ENCODE measurements around the gene FTSJ1. TPM values are rescaled to one million over a fixed set of nuclear protein-coding genes. Genes with fewer than 3 reads are reported as not detected.

The FTSJ1 gene
- total and polyA plus RNA-seq, 9 donors, result 23.2 to 45.9 (median 31.7) TPM

DNA sequence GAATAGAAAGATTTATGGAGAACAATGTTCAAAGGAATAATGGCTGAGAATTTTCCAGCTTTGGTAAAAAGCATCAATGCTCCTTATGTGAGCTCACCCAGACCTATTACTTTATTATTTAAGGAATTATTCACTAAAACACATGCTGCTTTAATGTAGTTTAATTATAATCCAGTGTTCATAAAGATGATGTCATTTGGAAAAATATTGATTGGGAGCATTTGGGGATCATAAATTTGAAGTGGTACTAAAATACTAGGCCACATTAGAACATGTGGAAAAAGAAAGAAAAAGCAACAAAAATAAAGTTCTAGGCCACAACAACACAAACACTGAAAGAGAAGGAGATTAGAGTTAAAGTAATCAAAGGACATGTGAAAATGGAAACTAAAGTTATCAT is 25.9 kb upstream of the FTSJ1 start:
- H3K4me1 ChIP-seq (ENCODE audit: insufficient read depth), result no peaks in the 10 kb centered on the region
- H3K27me3 ChIP-seq, result no peaks in the 10 kb centered on the region
- H3K9me3 ChIP-seq, result no peaks in the 10 kb centered on the region
- no peak overlapping the region for H3K27ac ChIP-seq
- intact Hi-C loops (cut with DNase I), result no loop called here
- H3K4me3 ChIP-seq, result no peak overlapping the region
- DNase-seq, result no peak
- H3K36me3 ChIP-seq, result no peaks in the 10 kb centered on the region
- TF ChIP-seq, protein P1, sequence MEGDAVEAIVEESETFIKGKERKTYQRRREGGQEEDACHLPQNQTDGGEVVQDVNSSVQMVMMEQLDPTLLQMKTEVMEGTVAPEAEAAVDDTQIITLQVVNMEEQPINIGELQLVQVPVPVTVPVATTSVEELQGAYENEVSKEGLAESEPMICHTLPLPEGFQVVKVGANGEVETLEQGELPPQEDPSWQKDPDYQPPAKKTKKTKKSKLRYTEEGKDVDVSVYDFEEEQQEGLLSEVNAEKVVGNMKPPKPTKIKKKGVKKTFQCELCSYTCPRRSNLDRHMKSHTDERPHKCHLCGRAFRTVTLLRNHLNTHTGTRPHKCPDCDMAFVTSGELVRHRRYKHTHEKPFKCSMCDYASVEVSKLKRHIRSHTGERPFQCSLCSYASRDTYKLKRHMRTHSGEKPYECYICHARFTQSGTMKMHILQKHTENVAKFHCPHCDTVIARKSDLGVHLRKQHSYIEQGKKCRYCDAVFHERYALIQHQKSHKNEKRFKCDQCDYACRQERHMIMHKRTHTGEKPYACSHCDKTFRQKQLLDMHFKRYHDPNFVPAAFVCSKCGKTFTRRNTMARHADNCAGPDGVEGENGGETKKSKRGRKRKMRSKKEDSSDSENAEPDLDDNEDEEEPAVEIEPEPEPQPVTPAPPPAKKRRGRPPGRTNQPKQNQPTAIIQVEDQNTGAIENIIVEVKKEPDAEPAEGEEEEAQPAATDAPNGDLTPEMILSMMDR (IDR thresholded peaks at IDR 0.05), result no peak
- no peak for TF ChIP-seq EP300 (IDR thresholded peaks at IDR 0.05)
- TF ChIP-seq POLR2A (IDR thresholded peaks at IDR 0.05), result no peak

DNA sequence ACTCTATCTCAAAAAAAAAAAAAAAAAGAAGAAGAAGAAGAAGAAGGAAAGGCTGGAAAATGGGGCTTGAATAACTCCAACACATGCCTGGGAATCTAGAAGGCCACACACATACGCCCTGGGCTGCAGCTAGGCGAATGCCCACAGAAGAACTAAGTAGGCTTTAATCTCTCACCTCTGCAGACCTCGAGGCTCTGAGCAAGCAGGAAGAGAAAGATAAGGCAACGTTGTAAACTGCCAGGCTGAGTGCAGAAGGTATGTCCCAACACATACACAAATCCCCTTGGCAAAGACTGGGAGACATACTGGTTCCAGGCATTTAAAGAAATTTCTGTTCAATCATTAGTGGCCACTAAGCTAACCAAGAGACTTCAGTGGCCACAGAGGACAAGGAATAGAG is 24.3 kb upstream of the FTSJ1 start:
- H3K4me1 ChIP-seq (ENCODE audit: insufficient read depth), result no peaks in the 10 kb centered on the region
- intact Hi-C loops (cut with DNase I), result no loop called here
- H3K4me3 ChIP-seq, result no peak overlapping the region
- 44 to 56% (median 47%) methylated on average over 4 of the region's 4 CpGs for WGBS, 3 donors
- H3K27me3 ChIP-seq, result no peaks in the 10 kb centered on the region
- no peak for DNase-seq
- H3K36me3 ChIP-seq, result no peaks in the 10 kb centered on the region
- TF ChIP-seq POLR2A (IDR thresholded peaks at IDR 0.05) (no peak), EP300 (IDR thresholded peaks at IDR 0.05) (no peak)
- TF ChIP-seq, protein P1 (IDR thresholded peaks at IDR 0.05), result no peak
- no peak overlapping the region for H3K27ac ChIP-seq
- H3K9me3 ChIP-seq, result no peaks in the 10 kb centered on the region

DNA sequence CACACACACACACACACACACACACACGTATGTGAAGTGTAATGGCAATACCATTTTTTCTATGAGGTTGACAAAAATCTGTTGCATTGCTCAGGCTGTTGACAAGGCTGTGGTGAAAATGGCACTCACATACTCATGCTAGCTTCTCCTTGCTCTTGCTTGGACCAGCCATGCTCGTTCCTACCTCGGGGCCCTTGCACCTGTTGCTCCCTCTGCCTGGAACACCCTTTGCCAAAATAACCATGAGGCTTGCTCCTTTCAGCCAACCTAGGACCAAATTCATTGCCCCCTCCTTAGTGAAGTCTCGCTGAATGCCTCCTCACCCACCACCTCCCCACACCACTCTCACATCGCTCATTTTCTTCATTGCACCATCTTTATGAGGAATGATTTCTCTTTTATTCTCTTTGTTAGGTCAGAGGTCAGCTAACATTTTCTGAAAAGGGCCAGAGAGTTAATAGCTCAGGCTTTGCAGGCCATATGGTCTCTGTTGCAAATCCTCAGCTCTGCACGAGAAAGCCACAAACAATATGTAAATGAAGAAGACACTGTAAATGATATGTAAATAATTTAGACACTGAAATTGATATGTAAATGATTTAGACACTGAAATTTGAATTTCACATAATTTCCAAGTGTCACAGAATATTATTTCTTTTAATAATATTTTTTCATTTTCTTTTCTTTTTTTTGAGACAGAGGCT is 19.2 kb upstream of the FTSJ1 start:
- no peak for TF ChIP-seq EP300 (IDR thresholded peaks at IDR 0.05)
- TF ChIP-seq POLR2A (IDR thresholded peaks at IDR 0.05), result no peak
- TF ChIP-seq, protein P1 (IDR thresholded peaks at IDR 0.05), result no peak
- no peaks in the 10 kb centered on the region for H3K4me1 ChIP-seq (ENCODE audit: insufficient read depth)
- H3K9me3 ChIP-seq, result no peaks in the 10 kb centered on the region
- H3K27ac ChIP-seq, result no peak overlapping the region
- no peak overlapping the region for H3K4me3 ChIP-seq
- H3K27me3 ChIP-seq, result no peaks in the 10 kb centered on the region
- intact Hi-C loops (cut with DNase I), result loop anchor here in 1 of 4 donors (5.0 kb wide), 1 partner anchor 736 kb away; no protein-coding TSS in a partner anchor
- 70 to 81% (median 77%) methylated on average over 6 of the region's 6 CpGs for WGBS, 3 donors
- no peak for DNase-seq
- no peaks in the 10 kb centered on the region for H3K36me3 ChIP-seq

DNA sequence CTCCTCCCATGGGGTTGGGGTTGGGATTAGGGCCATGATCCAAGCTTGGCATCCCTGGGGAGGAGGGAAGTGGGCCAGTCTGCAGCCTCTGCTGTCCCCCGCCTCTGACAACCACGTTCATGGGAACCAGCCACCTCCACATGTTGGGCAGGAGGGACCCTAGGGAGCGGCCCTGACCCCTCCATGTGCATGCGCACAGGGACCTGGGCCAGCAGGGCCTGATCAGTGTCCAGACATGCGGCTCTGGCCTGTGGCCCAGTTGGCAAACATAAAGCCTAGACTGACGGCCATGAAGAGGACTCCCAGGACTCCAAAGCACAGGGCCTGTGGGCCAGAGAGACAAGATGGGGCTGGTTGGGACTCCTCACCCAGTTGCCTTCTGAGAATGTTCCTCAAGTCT is 17.3 kb upstream of the FTSJ1 start:
- no peaks in the 10 kb centered on the region for H3K27me3 ChIP-seq
- WGBS, 3 donors, result 54 to 72% (median 62%) methylated on average over 6 of the region's 6 CpGs
- no peak for TF ChIP-seq EP300 (IDR thresholded peaks at IDR 0.05)
- TF ChIP-seq, protein P1 (IDR thresholded peaks at IDR 0.05), result no peak
- TF ChIP-seq POLR2A (IDR thresholded peaks at IDR 0.05), result no peak
- no peak for DNase-seq
- no peak overlapping the region for H3K4me3 ChIP-seq
- H3K4me1 ChIP-seq (ENCODE audit: insufficient read depth), result no peaks in the 10 kb centered on the region
- H3K36me3 ChIP-seq, result no peaks in the 10 kb centered on the region
- intact Hi-C loops (cut with DNase I), result loop anchor here in 1 of 4 donors (5.0 kb wide), 1 partner anchor 734 kb away; no protein-coding TSS in a partner anchor
- no peak overlapping the region for H3K27ac ChIP-seq
- no peaks in the 10 kb centered on the region for H3K9me3 ChIP-seq

Data from ovary (tissue), 9 donors.